Measurements from ENCODE around the gene MLPH. TPM values are rescaled to one million over a fixed set of nuclear protein-coding genes. Genes with fewer than 3 reads are reported as not detected.

MLPH gene
- total and polyA plus RNA-seq, 2 of the 13 experiments (the other 11 are each of a cell fraction or from before 2014, with no cell fraction given) = 0.12 TPM; not detected in 1

- TF ChIP-seq ZNF879 (CRISPR knock-in tag; IDR thresholded peaks at IDR 0.05) = no peak
- peak; percentile 51; the same call in 1 of the 2 replicates for TF ChIP-seq ZBTB26 (CRISPR knock-in tag; IDR thresholded peaks at IDR 0.05; ENCODE audit: borderline replicate concordance)
- TF ChIP-seq ZBTB37 (CRISPR knock-in tag; IDR thresholded peaks at IDR 0.05) = no peak
- TF ChIP-seq ZNF83 (CRISPR knock-in tag; IDR thresholded peaks at IDR 0.05; ENCODE audit: borderline replicate concordance) = peak; percentile 89; the same call in 1 of the 2 replicates
- TF ChIP-seq CC2D1A (CRISPR knock-in tag; IDR thresholded peaks at IDR 0.05) = no peak
- peak; percentile 92 for TF ChIP-seq ZBTB43 (CRISPR knock-in tag; conservative IDR thresholded peaks at IDR 0.05)
- TF ChIP-seq ELF1 (CRISPR knock-in tag; IDR thresholded peaks at IDR 0.05) = peak; percentile 89
- TF ChIP-seq REL (CRISPR knock-in tag; conservative IDR thresholded peaks at IDR 0.05) = 0 out of 2 replicates have a peak, but pooled peaks have one; percentile 42
- TF ChIP-seq ZNF382 (CRISPR knock-in tag; IDR thresholded peaks at IDR 0.05; ENCODE audit: borderline replicate concordance) = no peak
- peak; percentile 64 for TF ChIP-seq KDM2A (CRISPR knock-in tag; IDR thresholded peaks at IDR 0.05; ENCODE audit: borderline replicate concordance, low read depth)
- 0 out of 2 replicates have a peak, but pooled peaks have one; percentile 29 for TF ChIP-seq ZBTB39 (CRISPR knock-in tag; IDR thresholded peaks at IDR 0.05)
- no peak for TF ChIP-seq TRAFD1 (CRISPR knock-in tag; IDR thresholded peaks at IDR 0.05; ENCODE audit: borderline replicate concordance)
- peak; percentile 59; the same call in 1 of the 2 replicates for TF ChIP-seq ZBTB10 (CRISPR knock-in tag; IDR thresholded peaks at IDR 0.05; ENCODE audit: borderline replicate concordance)
- TF ChIP-seq KDM1A (CRISPR knock-in tag; IDR thresholded peaks at IDR 0.05) = no peak
- TF ChIP-seq ZNF253 (CRISPR knock-in tag; IDR thresholded peaks at IDR 0.05; ENCODE audit: borderline replicate concordance) = no peak
Measured at GRCh38 chr2:237585590-237586221, 98.7 kb downstream of the MLPH start (continued).
